SH-SY5Y (cell line): Measurements from ENCODE around the gene SLC26A6.

Experiments used
- GATA2 ChIP-seq: IDR thresholded peaks from 2 replicates; pipeline ENCODE4 v1.6.1; 2011; ENCODE audit warnings: mild to moderate bottlenecking, low read depth, low read length
- GATA3 ChIP-seq: IDR thresholded peaks from 2 replicates; pipeline ENCODE4 v1.6.1; 2011; ENCODE audit warnings: low read depth, mild to moderate bottlenecking, low read length, moderate library complexity

DNA sequence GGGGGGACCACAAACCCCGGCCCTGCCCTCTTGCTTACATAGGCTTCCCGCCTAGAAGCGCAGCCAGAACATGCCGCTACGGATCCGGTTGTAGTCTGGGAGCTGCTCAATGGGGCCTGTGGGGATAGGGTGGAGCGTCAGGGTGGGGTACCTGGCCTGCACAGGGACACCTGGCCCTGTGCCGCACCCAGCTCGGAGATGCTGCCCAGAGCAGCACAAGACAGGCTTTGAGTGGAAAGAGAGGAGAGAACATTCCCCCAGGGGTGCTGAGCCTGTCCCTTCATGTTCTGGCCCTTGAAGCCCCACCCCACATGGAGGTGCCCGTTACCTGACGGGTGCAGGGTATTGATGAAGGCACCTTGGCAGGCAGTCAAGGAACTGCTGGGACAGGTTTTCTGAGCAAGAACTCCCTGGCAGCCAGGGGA, 36.2 kb downstream of the SLC26A6 start:
- TF ChIP-seq GATA2 (no peak), GATA3 (no peak)
